ENCODE results near the gene ITSN1. TPM values are rescaled to one million over a fixed set of nuclear protein-coding genes. Genes with fewer than 3 reads are reported as not detected.
A peak's percentile ranks its signal among the peaks of the same experiment; 100 is the strongest.

The ITSN1 gene
- total RNA-seq, 1 experiment from 2014 or later = 50.3 TPM

DNA sequence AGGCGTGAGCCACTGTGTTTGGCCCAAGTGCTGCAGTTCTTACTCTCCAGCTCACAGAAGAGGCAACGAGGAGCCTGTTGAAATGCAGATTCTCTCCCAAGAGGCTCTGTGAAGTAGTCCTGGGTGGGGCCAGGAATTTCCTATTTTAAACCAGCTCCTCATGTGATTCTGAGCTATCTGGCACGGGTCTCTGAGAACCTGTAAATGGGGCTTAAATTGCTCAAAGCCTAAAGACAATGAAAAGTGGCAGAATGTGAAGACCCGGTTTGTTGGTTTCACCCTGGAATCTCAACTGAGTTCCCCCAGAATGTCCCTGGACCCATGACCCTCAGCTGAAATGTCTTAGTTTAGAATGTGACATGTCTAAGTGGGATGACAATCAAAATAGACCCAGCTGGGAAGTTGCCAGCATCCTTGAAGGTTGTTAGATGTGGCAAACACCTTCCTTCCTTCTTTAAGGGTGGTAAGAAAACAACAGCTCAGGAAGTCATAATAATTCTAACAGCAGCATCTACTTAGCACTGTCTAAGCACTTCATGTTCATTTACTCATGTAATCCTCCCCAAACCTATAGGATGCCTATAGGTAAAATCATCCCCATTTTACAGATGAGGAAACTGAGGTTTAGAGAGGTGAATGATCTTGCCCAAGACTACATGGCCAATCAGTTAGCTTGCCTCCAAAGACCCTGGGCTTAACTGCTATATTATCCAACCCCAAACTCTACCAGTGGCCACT is 294.2 kb downstream of the ITSN1 start:
- intact Hi-C loops (cut with micrococcal nuclease; ENCODE audit: unreplicated experiment) (no loop called here), in situ Hi-C loops (cut with HindIII; ENCODE audit: low pct_unique_long_range_greater_than_20kb, low sequenced_read_pairs) (no loop called here)
- Histone ChIP-seq H3K36me3 (ENCODE audit: control insufficient read depth, insufficient read depth, low read length) (no peaks in the 10 kb centered on the region), H3K27ac (ENCODE audit: low read length) (peak overlapping the region; percentile 40), H3K4me1 (ENCODE audit: control insufficient read depth, insufficient read depth, low read length) (peaks cover 9% of the 10 kb centered on the region), H3K4me3 (ENCODE audit: low read depth in 2 of 2, low read length in 2 of 2) (no peak overlapping the region), H3K27me3 (ENCODE audit: control insufficient read depth, insufficient read depth, low read length) (no peaks in the 10 kb centered on the region), H3K9me3 (ENCODE audit: control insufficient read depth, insufficient read depth, low read depth, low read length) (no peaks in the 10 kb centered on the region)
- CTCF ChIA-PET = no interaction called here
- ATAC-seq (no peak), DNase-seq (ENCODE audit: low read depth, low spot score) (no peak)
- POLR2A ChIA-PET = no interaction called here
- BruUV-seq (replicated peaks) = no TSS peak
- no peak for TF ChIP-seq SIN3A (IDR thresholded peaks at IDR 0.05; ENCODE audit: borderline replicate concordance, insufficient read depth, low read depth, low read length)
- TF ChIP-seq TCF7L2 (IDR thresholded peaks at IDR 0.05; ENCODE audit: low read depth, low read length) = no peak
- TF ChIP-seq, protein P1, sequence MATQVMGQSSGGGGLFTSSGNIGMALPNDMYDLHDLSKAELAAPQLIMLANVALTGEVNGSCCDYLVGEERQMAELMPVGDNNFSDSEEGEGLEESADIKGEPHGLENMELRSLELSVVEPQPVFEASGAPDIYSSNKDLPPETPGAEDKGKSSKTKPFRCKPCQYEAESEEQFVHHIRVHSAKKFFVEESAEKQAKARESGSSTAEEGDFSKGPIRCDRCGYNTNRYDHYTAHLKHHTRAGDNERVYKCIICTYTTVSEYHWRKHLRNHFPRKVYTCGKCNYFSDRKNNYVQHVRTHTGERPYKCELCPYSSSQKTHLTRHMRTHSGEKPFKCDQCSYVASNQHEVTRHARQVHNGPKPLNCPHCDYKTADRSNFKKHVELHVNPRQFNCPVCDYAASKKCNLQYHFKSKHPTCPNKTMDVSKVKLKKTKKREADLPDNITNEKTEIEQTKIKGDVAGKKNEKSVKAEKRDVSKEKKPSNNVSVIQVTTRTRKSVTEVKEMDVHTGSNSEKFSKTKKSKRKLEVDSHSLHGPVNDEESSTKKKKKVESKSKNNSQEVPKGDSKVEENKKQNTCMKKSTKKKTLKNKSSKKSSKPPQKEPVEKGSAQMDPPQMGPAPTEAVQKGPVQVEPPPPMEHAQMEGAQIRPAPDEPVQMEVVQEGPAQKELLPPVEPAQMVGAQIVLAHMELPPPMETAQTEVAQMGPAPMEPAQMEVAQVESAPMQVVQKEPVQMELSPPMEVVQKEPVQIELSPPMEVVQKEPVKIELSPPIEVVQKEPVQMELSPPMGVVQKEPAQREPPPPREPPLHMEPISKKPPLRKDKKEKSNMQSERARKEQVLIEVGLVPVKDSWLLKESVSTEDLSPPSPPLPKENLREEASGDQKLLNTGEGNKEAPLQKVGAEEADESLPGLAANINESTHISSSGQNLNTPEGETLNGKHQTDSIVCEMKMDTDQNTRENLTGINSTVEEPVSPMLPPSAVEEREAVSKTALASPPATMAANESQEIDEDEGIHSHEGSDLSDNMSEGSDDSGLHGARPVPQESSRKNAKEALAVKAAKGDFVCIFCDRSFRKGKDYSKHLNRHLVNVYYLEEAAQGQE (IDR thresholded peaks at IDR 0.05; ENCODE audit: insufficient read depth in 1 of 2, low read depth in 2 of 2, low read length in 1 of 2) = no peak
- no peak for TF ChIP-seq CTCF (IDR thresholded peaks at IDR 0.05)
- no peak for TF ChIP-seq POLR2AphosphoS5 (IDR thresholded peaks at IDR 0.05; ENCODE audit: low read depth, low read length)

GRCh38 chr21:33937146-33937545 is 294.8 kb downstream of the ITSN1 start:
- ChIA-PET POLR2A (interaction anchor here (0.6 kb wide), 1 partner anchor 11 kb away, joined by 6 read pairs; no protein-coding TSS in a partner anchor), CTCF (no interaction called here)
- no peak for ATAC-seq

More at GRCh38 chr21:33937146-33937545, 294.8 kb downstream of the ITSN1 start:
- H3K4me1 ChIP-seq (ENCODE audit: control insufficient read depth, insufficient read depth, low read length) = peaks cover 4% of the 10 kb centered on the region; the same call in 1 of the 2 replicates
- DNase-seq (ENCODE audit: low read depth, low spot score) = no peak
- no peak overlapping the region; the same call in 1 of the 2 replicates for H3K27ac ChIP-seq (ENCODE audit: low read length)
- intact Hi-C loops (cut with micrococcal nuclease; ENCODE audit: unreplicated experiment) = no loop called here
- H3K4me3 ChIP-seq (ENCODE audit: low read depth in 2 of 2, low read length in 2 of 2) = no peak overlapping the region
- TF ChIP-seq TCF7L2 (IDR thresholded peaks at IDR 0.05; ENCODE audit: low read depth, low read length) (no peak), SIN3A (IDR thresholded peaks at IDR 0.05; ENCODE audit: borderline replicate concordance, insufficient read depth, low read depth, low read length) (no peak), POLR2AphosphoS5 (IDR thresholded peaks at IDR 0.05; ENCODE audit: low read depth, low read length) (no peak), CTCF (IDR thresholded peaks at IDR 0.05) (no peak)
- TF ChIP-seq, protein P1 (IDR thresholded peaks at IDR 0.05; ENCODE audit: insufficient read depth in 1 of 2, low read depth in 2 of 2, low read length in 1 of 2) = no peak
- H3K36me3 ChIP-seq (ENCODE audit: control insufficient read depth, insufficient read depth, low read length) = no peaks in the 10 kb centered on the region
- in situ Hi-C loops (cut with HindIII; ENCODE audit: low pct_unique_long_range_greater_than_20kb, low sequenced_read_pairs) = no loop called here
- H3K27me3 ChIP-seq (ENCODE audit: control insufficient read depth, insufficient read depth, low read length) = no peaks in the 10 kb centered on the region
- no peaks in the 10 kb centered on the region for H3K9me3 ChIP-seq (ENCODE audit: control insufficient read depth, insufficient read depth, low read depth, low read length)
- BruUV-seq (replicated peaks) = no TSS peak
